Karpas-422 (cell line): ENCODE measurements around the gene C7. TPM values are rescaled to one million over a fixed set of nuclear protein-coding genes. Genes with fewer than 3 reads are reported as not detected.
A peak's percentile ranks its signal among the peaks of the same experiment; 100 is the strongest.

ENCODE experiments used
- DNase-seq: peaks from one replicate; pipeline ENCODE4 v3.0.0-alpha.2; 2015
- H2AFZ ChIP-seq: fragments of 200-600 bp; sonication (generic); 2 replicates; pipeline ENCODE4 v1.6.1; 2014; ENCODE audit warnings: antibody characterized with exemption, low read length, mixed read lengths
- H3K27ac ChIP-seq: fragments of 200-600 bp; sonication (generic); 2 replicates; pipeline ENCODE4 v1.5.1; 2014; ENCODE audit warnings: mild to moderate bottlenecking, low read length, moderate library complexity
- H3K27me3 ChIP-seq: fragments of 200-600 bp; sonication (generic); 2 replicates; pipeline ENCODE4 v1.6.1; 2014; ENCODE audit warnings: low read length, mixed read lengths
- H3K36me3 ChIP-seq: fragments of 200-600 bp; sonication (generic); 2 replicates; pipeline ENCODE4 v1.6.1; 2014; ENCODE audit warnings: low read length, mixed read lengths; ENCODE audit not compliant: insufficient read depth
- H3K4me1 ChIP-seq: fragments of 200-600 bp; sonication (generic); 2 replicates; pipeline ENCODE4 v1.6.1; 2014; ENCODE audit warnings: mild to moderate bottlenecking, low read length, mixed read lengths
- H3K4me2 ChIP-seq: fragments of 200-600 bp; sonication (generic); 2 replicates; pipeline ENCODE4 v1.6.1; 2014; ENCODE audit warnings: low read length, low read depth, mild to moderate bottlenecking; ENCODE audit not compliant: poor library complexity, severe bottlenecking
- H3K4me3 ChIP-seq: fragments of 200-600 bp; sonication (generic); 2 replicates; pipeline ENCODE4 v1.5.1; 2014; ENCODE audit warnings: mild to moderate bottlenecking, antibody characterized with exemption, low read length, mixed read lengths
- H3K79me2 ChIP-seq: fragments of 200-600 bp; sonication (generic); 2 replicates; pipeline ENCODE4 v1.6.1; 2014; ENCODE audit warnings: mild to moderate bottlenecking, low read length, mixed read lengths
- H3K9ac ChIP-seq: fragments of 200-600 bp; sonication (generic); 2 replicates; pipeline ENCODE4 v1.6.0; 2014; ENCODE audit warnings: low read length
- H3K9me2 ChIP-seq: fragments of 200-600 bp; sonication (generic), shearing (Covaris generic); replicated peaks from 2 replicates; pipeline ENCODE4 v1.6.0; 2014; ENCODE audit warnings: mild to moderate bottlenecking, low read length, moderate library complexity; ENCODE audit not compliant: insufficient read depth
- H3K9me3 ChIP-seq: fragments of 300-700, 200-600 bp; sonication (generic); 2 replicates; pipeline ENCODE4 v1.6.1; 2014; ENCODE audit warnings: low read length, mixed read lengths
- H4K20me1 ChIP-seq: fragments of 200-600 bp; sonication (generic); 2 replicates; pipeline ENCODE4 v1.6.1; 2014; ENCODE audit warnings: mild to moderate bottlenecking, antibody characterized with exemption, low read length, low read depth; ENCODE audit not compliant: insufficient read depth
- total RNA-seq: library from RNA; depleted of rRNA; stranded (reverse); fragments of >200 nt; shearing (Covaris generic); gene quantifications from 2 replicates; pipeline ENCODE4 v1.2.3, GENCODE V29; 2014; ENCODE audit warnings: low replicate concordance

The C7 gene
- total RNA-seq, 1 experiment from 2014 or later, result not detected

DNA sequence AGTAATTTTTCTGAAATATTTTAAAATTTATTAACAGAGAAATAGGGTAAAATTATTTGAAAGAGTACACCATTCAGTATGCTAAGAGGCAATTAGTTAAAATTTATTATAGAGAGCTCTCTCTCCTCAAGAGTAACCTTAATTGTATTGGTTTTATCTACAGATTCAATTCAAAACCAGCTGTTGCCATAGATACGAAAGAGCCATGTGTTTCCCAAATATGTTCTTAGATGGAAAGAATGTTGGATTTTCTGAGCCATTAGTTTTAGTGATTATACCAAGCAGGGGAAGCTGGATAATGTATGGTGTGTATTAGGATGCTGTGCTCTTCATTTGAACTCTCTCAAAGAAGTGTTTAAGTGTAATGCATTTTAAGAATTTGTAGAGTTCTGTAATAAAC is 27.8 kb downstream of the C7 start:
- Histone ChIP-seq H3K9me2 (no peaks in the 10 kb centered on the region), H3K4me1 (peaks cover 5% of the 10 kb centered on the region), H3K4me3 (no peak overlapping the region), H3K27me3 (no peaks in the 10 kb centered on the region), H3K27ac (no peak overlapping the region), H3K4me2 (no peak overlapping the region), H3K9me3 (no peaks in the 10 kb centered on the region), H2AFZ (no peak overlapping the region), H3K9ac (no peak overlapping the region), H3K79me2 (no peaks in the 10 kb centered on the region), H3K36me3 (no peaks in the 10 kb centered on the region), H4K20me1 (no peaks in the 10 kb centered on the region)
- no peak for DNase-seq

DNA sequence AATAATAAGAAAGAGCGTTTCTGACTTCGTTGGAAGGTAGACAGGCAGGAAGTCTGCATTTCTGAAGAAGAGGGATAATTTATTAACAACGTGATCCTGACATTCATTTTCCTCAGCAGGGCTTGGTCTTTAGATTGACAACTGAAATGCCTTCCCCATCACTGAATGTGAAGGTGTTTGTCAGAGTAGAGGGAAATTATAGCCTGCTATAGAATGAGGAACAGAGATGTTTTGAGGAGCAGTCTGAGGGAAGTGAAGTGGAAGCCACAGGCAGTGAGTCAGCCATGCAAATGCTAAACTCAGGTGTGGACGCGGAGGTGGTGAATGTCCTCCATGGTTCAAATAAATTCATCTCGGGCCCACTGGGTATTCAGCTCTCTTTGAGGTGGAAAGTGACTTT is 30.5 kb downstream of the C7 start:
- no peak overlapping the region for H2AFZ ChIP-seq
- no peaks in the 10 kb centered on the region for H3K9me2 ChIP-seq
- no peak overlapping the region for H3K4me2 ChIP-seq

DNA sequence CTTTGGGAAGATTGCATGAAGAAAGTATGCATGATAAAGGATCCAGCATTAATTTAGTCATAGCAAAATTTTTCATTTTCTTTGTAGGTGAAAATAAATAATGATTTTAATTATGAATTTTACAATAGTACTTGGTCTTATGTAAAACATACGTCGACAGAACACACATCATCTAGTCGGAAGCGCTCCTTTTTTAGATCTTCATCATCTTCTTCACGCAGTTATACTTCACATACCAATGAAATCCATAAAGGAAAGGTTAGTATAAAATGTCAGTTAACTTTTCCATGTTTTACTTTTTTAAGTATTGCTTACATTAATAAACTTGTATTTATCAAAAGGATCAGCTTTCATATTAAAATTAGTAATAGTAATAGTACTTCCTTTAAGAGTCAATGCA is 35.8 kb downstream of the C7 start:
- H3K27me3 ChIP-seq, result no peaks in the 10 kb centered on the region
- no peak overlapping the region for H3K9ac ChIP-seq
- no peaks in the 10 kb centered on the region for H4K20me1 ChIP-seq
- H3K79me2 ChIP-seq, result no peaks in the 10 kb centered on the region
- no peak overlapping the region for H3K4me3 ChIP-seq
- no peak for DNase-seq
- H3K9me3 ChIP-seq, result no peaks in the 10 kb centered on the region
- no peak overlapping the region for H2AFZ ChIP-seq
- no peaks in the 10 kb centered on the region for H3K9me2 ChIP-seq
- H3K4me1 ChIP-seq, result no peaks in the 10 kb centered on the region
- H3K4me2 ChIP-seq, result no peak overlapping the region
- no peaks in the 10 kb centered on the region for H3K36me3 ChIP-seq
- no peak overlapping the region for H3K27ac ChIP-seq

More for the DNA sequence above, 30.5 kb downstream of the C7 start:
- no peaks in the 10 kb centered on the region for H3K36me3 ChIP-seq
- no peaks in the 10 kb centered on the region for H4K20me1 ChIP-seq
- no peak overlapping the region for H3K27ac ChIP-seq
- no peaks in the 10 kb centered on the region for H3K9me3 ChIP-seq
- H3K27me3 ChIP-seq, result no peaks in the 10 kb centered on the region
- no peak overlapping the region for H3K4me3 ChIP-seq
- H3K9ac ChIP-seq, result no peak overlapping the region
- H3K4me1 ChIP-seq, result peaks cover 5% of the 10 kb centered on the region
- no peak for DNase-seq
- no peaks in the 10 kb centered on the region for H3K79me2 ChIP-seq

- H3K36me3 ChIP-seq, result no peaks in the 10 kb centered on the region
- H2AFZ ChIP-seq, result no peak overlapping the region
- no peak overlapping the region for H3K9ac ChIP-seq
Measured at GRCh38 chr5:40955313-40955712, 46.0 kb downstream of the C7 start.

GRCh38 chr5:40957048-40957447 is 47.8 kb downstream of the C7 start:
- Histone ChIP-seq H4K20me1 (no peaks in the 10 kb centered on the region), H3K4me2 (no peak overlapping the region), H3K4me3 (no peak overlapping the region), H3K4me1 (no peaks in the 10 kb centered on the region), H3K36me3 (no peaks in the 10 kb centered on the region), H3K9me3 (no peaks in the 10 kb centered on the region), H3K27me3 (no peaks in the 10 kb centered on the region), H3K27ac (no peak overlapping the region), H3K79me2 (no peaks in the 10 kb centered on the region), H2AFZ (no peak overlapping the region), H3K9ac (no peak overlapping the region), H3K9me2 (no peaks in the 10 kb centered on the region)
- no peak for DNase-seq

More at GRCh38 chr5:40955313-40955712, 46.0 kb downstream of the C7 start:
- H4K20me1 ChIP-seq, result no peaks in the 10 kb centered on the region
- no peaks in the 10 kb centered on the region for H3K27me3 ChIP-seq
- no peak for DNase-seq
- no peak overlapping the region for H3K4me3 ChIP-seq
- H3K4me2 ChIP-seq, result no peak overlapping the region
- no peak overlapping the region for H3K27ac ChIP-seq
- no peaks in the 10 kb centered on the region for H3K79me2 ChIP-seq
- H3K9me2 ChIP-seq, result no peaks in the 10 kb centered on the region
- H3K9me3 ChIP-seq, result no peaks in the 10 kb centered on the region
- no peaks in the 10 kb centered on the region for H3K4me1 ChIP-seq

DNA sequence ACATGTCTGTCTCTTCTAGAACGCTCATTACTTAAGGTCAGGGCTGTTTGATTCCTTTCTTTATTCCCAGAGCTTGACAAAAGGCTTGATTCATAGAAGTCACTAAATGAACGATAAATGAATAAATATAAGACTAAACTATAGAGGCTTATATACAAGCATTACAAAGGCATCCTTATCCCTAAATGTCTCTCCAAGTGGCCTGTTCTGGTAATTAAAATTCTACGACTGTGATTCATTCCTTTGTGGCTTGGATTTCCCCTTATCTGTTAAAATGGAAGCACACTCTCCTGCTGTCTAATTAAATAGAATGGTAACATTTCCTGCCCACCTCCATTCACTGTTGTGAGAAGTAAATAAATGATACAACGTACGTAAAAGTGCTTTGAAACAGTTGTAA is 49.5 kb downstream of the C7 start:
- DNase-seq, result no peak
- no peaks in the 10 kb centered on the region for H3K79me2 ChIP-seq
- no peak overlapping the region for H3K27ac ChIP-seq
- H3K27me3 ChIP-seq, result no peaks in the 10 kb centered on the region
- H2AFZ ChIP-seq, result no peak overlapping the region
- H3K9me3 ChIP-seq, result no peaks in the 10 kb centered on the region
- no peak overlapping the region for H3K4me2 ChIP-seq
- no peaks in the 10 kb centered on the region for H3K36me3 ChIP-seq
- no peaks in the 10 kb centered on the region for H3K4me1 ChIP-seq
- H3K9me2 ChIP-seq, result no peaks in the 10 kb centered on the region
- no peak overlapping the region for H3K9ac ChIP-seq
- no peaks in the 10 kb centered on the region for H4K20me1 ChIP-seq
- no peak overlapping the region for H3K4me3 ChIP-seq

- Histone ChIP-seq H3K4me2 (no peak overlapping the region), H2AFZ (no peak overlapping the region), H3K27ac (no peak overlapping the region), H3K9me2 (no peaks in the 10 kb centered on the region), H3K36me3 (no peaks in the 10 kb centered on the region), H3K27me3 (no peaks in the 10 kb centered on the region), H3K9me3 (no peaks in the 10 kb centered on the region), H3K4me3 (no peak overlapping the region), H4K20me1 (no peaks in the 10 kb centered on the region), H3K9ac (no peak overlapping the region), H3K4me1 (no peaks in the 10 kb centered on the region), H3K79me2 (no peaks in the 10 kb centered on the region)
- DNase-seq, result no peak
Measured at GRCh38 chr5:40960037-40960436, 50.7 kb downstream of the C7 start.

DNA sequence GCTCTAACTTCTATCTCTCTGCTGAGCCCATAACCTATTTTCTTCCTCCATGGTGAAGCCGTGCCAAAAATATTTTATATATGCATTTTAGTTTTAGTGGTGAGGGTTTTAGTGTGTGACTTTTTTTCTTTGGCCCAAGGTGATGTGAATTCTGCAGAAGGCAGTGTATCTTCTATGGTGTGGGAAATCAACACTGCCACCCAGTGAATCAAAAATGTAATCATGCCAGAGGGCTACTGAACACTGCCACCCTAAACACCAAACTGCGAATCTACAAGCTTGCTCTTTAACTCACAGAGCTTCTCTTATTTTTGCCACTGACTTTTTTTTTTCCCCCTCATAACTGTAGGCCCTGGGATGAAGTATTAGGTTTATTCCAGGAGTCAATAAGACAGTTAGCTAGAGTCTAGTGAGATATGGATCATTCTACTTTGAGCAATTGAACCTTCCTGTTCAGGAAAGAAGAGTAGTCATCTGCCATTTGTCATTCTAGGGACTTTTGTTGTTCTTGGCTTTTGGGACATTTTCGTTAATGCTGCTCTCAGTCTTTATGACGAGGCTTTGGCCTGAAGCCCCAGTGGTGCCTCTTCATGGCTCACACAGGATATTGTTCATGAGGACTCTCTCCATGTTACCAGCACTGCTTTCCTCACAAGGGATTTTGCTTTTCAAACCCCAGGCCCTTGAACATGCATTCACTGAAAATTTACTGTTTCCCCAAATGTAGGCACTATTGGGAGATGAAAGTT is 53.1 kb downstream of the C7 start:
- peak; percentile 45 for DNase-seq

More for the DNA sequence above, 53.1 kb downstream of the C7 start:
- no peak overlapping the region for H3K4me3 ChIP-seq
- H2AFZ ChIP-seq, result no peak overlapping the region
- no peak overlapping the region for H3K27ac ChIP-seq
- no peaks in the 10 kb centered on the region for H3K4me1 ChIP-seq
- no peaks in the 10 kb centered on the region for H3K9me2 ChIP-seq
- no peaks in the 10 kb centered on the region for H3K9me3 ChIP-seq
- no peaks in the 10 kb centered on the region for H3K79me2 ChIP-seq
- H3K4me2 ChIP-seq, result no peak overlapping the region
- H3K9ac ChIP-seq, result no peak overlapping the region
- no peaks in the 10 kb centered on the region for H4K20me1 ChIP-seq
- H3K36me3 ChIP-seq, result no peaks in the 10 kb centered on the region
- H3K27me3 ChIP-seq, result no peaks in the 10 kb centered on the region
